ENCODE data around the gene TREML4. TPM values are rescaled to one million over a fixed set of nuclear protein-coding genes. Genes with fewer than 3 reads are reported as not detected.
"Not testable (repeated sequence)": the region's sequence is repeated elsewhere in the genome, so short reads cannot be mapped to it uniquely, and the experiment has no call there.

Gene TREML4, protein sequence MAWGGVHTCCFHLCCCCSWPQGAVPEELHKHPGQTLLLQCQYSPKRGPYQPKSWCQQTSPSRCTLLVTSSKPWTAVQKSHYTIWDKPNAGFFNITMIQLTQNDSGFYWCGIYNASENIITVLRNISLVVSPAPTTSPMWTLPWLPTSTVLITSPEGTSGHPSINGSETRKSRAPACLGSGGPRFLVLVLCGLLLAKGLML
- total RNA-seq (not detected), polyA plus RNA-seq (0.03 TPM)

DNA sequence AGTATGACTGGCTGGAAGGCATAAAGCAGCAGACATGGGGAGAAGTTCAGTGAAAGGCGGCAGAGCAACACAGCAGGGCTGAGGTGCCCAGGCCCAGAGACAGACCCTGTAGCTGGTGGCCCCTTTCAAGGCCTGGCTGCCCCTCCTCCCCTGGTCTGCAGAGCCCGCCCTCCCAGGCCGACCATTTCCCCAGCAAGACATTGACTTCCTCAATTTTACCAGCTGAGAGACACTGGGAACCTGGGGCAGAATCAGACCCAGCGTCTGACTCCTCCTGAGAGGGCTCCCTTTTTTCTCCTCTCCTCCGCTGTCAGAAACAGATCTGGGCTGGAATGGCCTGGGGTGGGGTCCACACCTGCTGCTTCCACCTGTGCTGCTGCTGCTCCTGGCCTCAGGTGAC is at the start of gene TREML4:
Gene TREML4 (plus strand): TSS at position 254 of the 400 bp plus-strand sequence. CDS start 79 bp downstream, at position 333.
- WGBS: 67% methylated on average over 5 of the region's 5 CpGs
- no peak for DNase-seq (ENCODE audit: extremely low spot score)
- no peaks in the 10 kb centered on the region for H3K4me1 ChIP-seq (ENCODE audit: insufficient read depth)
- H3K27ac ChIP-seq (ENCODE audit: low read depth): no peak within 1 kb of the TSS
- no peaks in the 10 kb centered on the region for H3K36me3 ChIP-seq (ENCODE audit: insufficient read depth)
- H3K4me3 ChIP-seq (ENCODE audit: low read depth, low read length): no peak within 1 kb of the TSS

DNA sequence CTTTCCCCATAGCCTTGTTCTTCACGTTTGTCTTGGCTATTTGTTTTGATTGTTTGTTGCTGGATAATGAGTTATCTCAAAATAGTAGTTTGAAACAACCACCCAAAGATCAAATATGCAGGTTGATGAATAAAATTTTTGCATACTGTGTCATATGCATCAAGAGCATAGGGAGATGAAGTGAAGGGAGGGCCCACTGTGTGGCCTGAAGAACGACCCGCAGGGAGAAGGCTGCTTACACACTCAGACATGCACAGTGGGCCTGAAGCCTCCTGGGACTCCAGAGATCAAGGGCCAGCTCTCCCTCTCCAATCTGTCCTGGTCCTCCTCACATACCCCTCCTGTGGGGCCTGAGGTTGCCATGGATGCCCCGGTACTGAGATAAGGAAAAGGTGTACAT is 49.0 kb upstream of the TREML4 start:
- no peak overlapping the region for H3K27ac ChIP-seq (ENCODE audit: low read depth)
- no peaks in the 10 kb centered on the region for H3K36me3 ChIP-seq (ENCODE audit: insufficient read depth)
- 60% methylated on average over 4 of the region's 4 CpGs for WGBS
- no peak overlapping the region for H3K4me3 ChIP-seq (ENCODE audit: low read depth, low read length)
- H3K4me1 ChIP-seq (ENCODE audit: insufficient read depth): no peaks in the 10 kb centered on the region
- DNase-seq (ENCODE audit: extremely low spot score): no peak

DNA sequence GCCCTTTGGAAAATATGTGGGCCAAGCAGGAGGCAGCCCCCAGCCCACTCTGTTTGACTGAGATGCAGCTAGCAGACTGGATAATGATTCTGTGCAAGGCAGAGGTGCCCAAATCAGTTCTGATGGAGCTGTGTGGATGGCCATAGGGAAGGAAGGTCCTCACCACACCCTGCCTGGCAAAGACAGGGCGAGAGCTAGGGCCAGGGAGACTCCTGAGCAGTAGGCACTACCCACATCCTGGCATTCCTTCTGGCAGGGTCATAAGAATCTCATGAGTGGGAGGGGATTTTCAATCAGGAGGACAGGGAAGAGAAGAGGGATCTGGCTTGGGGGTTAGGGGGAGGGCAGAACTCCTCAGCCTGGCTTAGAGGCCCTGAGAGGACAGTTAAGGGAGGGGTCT is 46.6 kb upstream of the TREML4 start:
- Histone ChIP-seq H3K4me1 (ENCODE audit: insufficient read depth) (no peaks in the 10 kb centered on the region), H3K27ac (ENCODE audit: low read depth) (no peak overlapping the region), H3K4me3 (ENCODE audit: low read depth, low read length) (no peak overlapping the region), H3K36me3 (ENCODE audit: insufficient read depth) (no peaks in the 10 kb centered on the region)
- no peak for DNase-seq (ENCODE audit: extremely low spot score)
- WGBS: 69% methylated on average over 1 of the region's 1 CpG

DNA sequence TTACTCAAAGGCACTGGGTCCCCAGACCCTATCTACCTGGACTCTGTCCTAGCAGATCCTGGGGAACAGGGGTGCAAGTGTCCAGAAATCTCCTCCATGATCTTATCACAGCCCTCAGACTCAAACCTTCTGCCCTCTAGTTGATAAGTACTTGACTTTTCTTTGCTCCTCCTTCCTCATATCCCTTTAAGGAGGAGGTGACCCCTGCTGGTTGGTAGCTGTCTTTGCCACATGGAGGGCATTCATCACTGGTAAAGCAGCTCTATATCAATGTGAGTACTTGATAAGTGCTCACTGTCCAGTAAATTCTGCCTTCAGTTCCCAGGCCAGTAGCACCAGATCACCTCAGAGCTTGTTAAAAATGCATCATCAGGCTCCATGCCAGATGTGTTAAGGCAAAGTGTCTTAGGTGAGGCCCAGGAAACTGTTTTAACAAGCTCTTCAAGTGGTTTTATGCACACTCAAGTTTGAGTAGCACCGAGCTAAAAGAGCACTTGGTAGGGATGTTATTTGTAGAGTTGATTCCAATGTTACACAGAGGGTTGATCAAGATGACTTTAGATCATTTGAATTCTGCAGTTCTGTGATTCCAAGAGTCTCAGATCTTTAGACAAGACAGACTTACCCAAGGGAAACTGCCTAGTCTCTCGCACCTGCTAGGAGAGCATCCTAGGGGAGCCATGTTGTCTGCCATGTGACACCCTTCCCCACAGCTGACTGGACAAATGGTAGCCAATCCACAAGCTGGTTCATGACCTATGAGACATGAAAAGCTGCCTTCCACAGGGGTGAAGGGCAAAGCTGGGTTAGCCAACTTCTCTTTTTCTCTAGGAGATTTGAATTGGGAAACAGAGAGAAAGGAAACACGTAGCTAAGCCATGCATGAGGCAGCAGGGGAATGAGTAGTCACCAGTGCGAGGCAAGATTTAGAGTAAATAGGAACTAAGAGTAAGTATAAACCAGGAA is 45.8 kb upstream of the TREML4 start:
- WGBS: 76% methylated on average over 4 of the region's 4 CpGs
- H3K36me3 ChIP-seq (ENCODE audit: insufficient read depth): no peaks in the 10 kb centered on the region
- DNase-seq (ENCODE audit: extremely low spot score): peak; percentile 11
- H3K4me3 ChIP-seq (ENCODE audit: low read depth, low read length): no peak overlapping the region
- no peaks in the 10 kb centered on the region for H3K4me1 ChIP-seq (ENCODE audit: insufficient read depth)
- H3K27ac ChIP-seq (ENCODE audit: low read depth): no peak overlapping the region

DNA sequence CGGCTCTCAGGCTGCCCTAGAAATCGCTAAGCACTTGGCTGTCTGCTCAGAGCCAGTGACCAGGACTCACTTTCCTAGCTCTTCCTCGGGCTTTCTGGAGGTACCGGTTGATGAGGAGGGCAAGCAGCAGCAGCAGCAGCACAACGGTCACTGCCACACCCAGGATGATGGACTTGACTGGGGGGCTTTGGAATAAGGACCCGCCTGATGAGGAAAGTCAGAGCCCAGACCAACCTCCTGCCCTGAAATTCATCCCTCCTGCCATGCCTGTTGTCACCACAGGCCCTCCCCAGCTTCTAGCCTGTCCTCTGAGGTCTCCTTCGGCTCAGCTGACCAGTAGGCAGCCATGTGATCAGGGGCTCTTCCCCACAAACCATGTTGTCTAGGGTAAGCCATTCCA is 43.4 kb upstream of the TREML4 start:
- Histone ChIP-seq H3K27ac (ENCODE audit: low read depth) (no peak overlapping the region), H3K4me1 (ENCODE audit: insufficient read depth) (no peaks in the 10 kb centered on the region), H3K36me3 (ENCODE audit: insufficient read depth) (no peaks in the 10 kb centered on the region), H3K4me3 (ENCODE audit: low read depth, low read length) (no peak overlapping the region)
- WGBS: 82% methylated on average over 7 of the region's 7 CpGs
- DNase-seq (ENCODE audit: extremely low spot score): no peak

DNA sequence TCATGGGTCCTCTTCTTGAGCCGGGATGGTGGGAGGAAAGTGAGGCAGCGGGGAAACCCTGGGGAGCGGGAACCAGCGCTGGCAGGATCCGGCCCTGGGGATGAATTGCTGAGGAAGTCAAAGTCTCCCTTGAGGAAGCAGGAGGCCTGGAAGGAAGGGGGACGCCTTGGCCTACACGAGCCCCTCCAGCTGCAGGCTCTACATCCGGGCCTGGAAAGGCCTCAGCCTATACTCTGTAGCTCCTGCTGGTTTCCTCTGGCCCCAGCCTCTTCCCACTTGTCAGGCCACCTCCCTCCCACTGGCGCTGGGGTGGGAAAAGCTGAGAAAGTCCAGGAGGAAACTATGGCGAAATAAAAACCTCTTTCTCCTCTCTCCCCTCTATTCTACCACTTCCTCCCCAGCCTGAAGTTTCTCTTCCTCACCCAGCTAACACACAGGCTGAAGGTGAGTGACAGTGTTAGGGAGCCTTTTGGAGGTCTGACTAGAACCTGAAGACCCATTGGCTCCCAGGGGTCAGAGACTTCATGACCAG is 42.1 kb upstream of the TREML4 start:
- DNase-seq (ENCODE audit: extremely low spot score): no peak
- WGBS: 58% methylated on average over 10 of the region's 10 CpGs
- Histone ChIP-seq H3K4me1 (ENCODE audit: insufficient read depth) (no peaks in the 10 kb centered on the region), H3K27ac (ENCODE audit: low read depth) (no peak overlapping the region), H3K36me3 (ENCODE audit: insufficient read depth) (no peaks in the 10 kb centered on the region), H3K4me3 (ENCODE audit: low read depth, low read length) (no peak overlapping the region)

DNA sequence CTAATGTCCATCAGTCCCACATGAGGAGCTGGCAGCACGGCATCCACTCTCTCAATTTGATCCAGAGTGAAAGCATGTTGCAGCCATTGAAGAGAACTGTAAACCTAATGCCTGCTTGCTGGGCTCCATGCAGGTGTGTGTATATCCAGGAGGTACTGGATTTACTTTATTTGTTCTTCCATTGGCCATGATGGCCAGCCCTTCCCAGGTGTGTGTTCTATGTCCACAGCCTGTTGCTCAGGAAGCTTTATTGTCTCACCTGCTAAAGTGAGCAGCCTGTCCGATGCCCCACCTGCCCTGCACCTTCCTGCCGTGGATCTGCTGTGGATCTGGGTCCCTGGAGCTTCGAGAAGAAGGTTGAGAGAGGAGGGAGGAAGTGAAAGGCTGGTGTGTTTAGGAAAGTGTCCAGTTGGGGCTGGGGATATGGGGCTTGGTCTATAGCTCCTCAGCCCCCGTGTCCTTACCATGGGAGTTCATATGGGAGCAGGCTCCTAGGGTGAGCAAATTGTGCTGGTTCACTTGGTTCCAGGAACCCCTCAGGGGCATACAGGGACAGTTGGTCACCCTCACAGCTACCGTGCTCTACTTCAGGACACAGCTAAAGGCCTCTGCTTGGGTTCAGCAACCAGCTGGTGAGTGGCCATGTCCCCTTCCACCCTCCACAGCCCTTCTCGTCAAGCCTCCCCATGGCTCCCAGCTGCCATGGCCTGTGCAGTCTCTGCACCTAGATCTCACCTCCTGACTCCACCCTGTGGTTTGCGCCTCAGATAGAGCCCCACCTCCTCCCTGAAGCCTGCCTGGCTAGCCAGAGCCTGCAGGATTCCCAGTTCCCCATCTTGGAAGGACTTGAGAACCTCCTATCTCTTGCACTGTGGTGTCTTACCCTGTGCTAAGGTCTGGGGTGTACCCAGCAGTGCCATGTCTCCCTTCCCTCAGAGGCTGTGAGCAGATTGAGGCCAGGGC is 39.9 kb upstream of the TREML4 start:
- no peak for DNase-seq (ENCODE audit: extremely low spot score)
- Histone ChIP-seq H3K27ac (ENCODE audit: low read depth) (no peak overlapping the region), H3K4me1 (ENCODE audit: insufficient read depth) (peaks cover 2% of the 10 kb centered on the region), H3K36me3 (ENCODE audit: insufficient read depth) (no peaks in the 10 kb centered on the region), H3K4me3 (ENCODE audit: low read depth, low read length) (no peak overlapping the region)
- WGBS: 88% methylated on average over 8 of the region's 8 CpGs

DNA sequence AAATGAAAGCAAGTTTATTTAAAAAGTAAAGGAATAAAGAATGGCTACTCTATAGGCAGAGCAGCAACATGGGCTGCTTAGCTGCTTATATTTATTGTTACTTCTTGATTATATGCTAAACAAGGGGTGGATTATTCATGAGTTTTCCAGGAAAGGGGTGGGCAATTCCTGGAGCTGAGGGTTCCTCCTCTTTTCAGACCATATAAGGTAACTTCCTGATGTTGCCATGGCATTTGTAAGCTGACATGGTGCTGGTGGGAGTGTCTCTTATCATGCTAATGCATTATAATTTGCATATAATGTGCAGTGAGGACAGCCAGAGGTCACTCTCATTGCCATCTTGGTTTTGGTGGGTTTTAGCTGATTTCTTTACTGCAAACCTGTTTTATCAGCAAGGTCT is 39.1 kb upstream of the TREML4 start:
- H3K4me3 ChIP-seq (ENCODE audit: low read depth, low read length); H3K36me3 ChIP-seq (ENCODE audit: insufficient read depth); DNase-seq (ENCODE audit: extremely low spot score); H3K27ac ChIP-seq (ENCODE audit: low read depth); H3K4me1 ChIP-seq (ENCODE audit: insufficient read depth): not testable (repeated sequence)

DNA sequence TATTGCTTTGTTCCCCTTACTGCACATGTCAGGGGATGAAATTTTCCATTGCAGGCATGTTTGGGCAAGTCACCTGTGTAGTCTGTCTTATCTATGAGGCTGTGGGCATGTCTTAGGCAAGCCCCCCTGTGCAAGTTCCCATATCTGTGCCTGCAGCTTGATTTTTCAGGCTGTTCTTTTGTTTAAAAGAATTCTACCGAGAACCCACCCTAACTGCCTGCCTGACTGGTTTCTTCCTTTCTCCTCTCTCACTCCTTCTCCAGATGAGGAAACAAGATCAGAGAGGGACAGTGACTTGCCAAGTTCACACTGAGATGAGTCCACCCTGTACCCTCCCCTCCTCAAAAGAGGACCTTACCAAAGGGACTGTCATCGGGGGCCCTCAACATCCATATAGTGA is 38.2 kb upstream of the TREML4 start:
- no peak overlapping the region for H3K27ac ChIP-seq (ENCODE audit: low read depth)

DNA sequence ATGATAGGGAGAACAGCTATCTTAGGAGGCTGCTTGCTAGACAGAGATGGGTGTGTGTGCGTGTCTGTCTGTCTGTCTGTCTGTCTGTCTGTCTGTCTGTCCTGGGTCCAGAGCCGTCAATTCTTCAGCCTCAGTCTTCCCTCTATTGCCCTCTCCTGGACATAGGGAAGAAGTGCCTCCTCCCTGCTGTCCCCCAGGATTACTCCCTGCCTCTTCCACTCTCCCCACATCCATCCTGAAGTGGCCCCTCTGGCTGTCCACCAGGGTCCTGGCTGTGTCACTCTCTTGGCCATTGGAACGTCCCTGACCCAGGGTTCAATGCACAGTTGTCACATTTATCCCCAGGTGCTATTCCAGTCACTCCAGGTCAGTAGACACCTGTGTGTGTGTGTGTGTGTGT is 37.4 kb upstream of the TREML4 start:
- DNase-seq (ENCODE audit: extremely low spot score): no peak
- WGBS: 81% methylated on average over 3 of the region's 3 CpGs
- H3K4me3 ChIP-seq (ENCODE audit: low read depth, low read length): no peak overlapping the region
- peaks cover 2% of the 10 kb centered on the region for H3K4me1 ChIP-seq (ENCODE audit: insufficient read depth)
- no peaks in the 10 kb centered on the region for H3K36me3 ChIP-seq (ENCODE audit: insufficient read depth)
- no peak overlapping the region for H3K27ac ChIP-seq (ENCODE audit: low read depth)

More for the DNA sequence above, 38.2 kb upstream of the TREML4 start:
- WGBS: 93% methylated on average over 2 of the region's 2 CpGs
- H3K4me3 ChIP-seq (ENCODE audit: low read depth, low read length): no peak overlapping the region
- H3K36me3 ChIP-seq (ENCODE audit: insufficient read depth): no peaks in the 10 kb centered on the region
- peaks cover 2% of the 10 kb centered on the region for H3K4me1 ChIP-seq (ENCODE audit: insufficient read depth)
- DNase-seq (ENCODE audit: extremely low spot score): no peak

DNA sequence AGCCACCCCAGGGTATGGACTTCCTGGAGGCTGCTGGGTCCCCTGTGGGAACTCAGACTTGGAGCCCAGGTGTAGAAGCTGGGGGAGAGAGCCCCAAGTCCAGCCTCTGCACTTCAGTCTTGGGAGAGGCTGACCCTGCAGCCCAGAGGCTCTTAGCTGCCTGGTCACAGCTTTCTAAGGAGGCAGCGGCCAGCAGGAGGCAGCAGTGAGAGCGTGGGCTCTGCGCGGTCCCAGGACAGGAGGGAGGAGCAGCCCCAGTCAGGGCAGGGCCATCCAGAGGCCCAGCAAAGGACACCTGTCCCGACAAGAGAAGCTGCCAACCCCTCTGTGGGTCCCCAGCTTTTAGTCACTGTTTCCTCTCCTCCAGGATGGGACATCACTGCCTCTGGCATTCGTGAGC is 36.6 kb upstream of the TREML4 start:
- H3K4me1 ChIP-seq (ENCODE audit: insufficient read depth): peaks cover 2% of the 10 kb centered on the region
- H3K27ac ChIP-seq (ENCODE audit: low read depth): no peak overlapping the region
- no peak overlapping the region for H3K4me3 ChIP-seq (ENCODE audit: low read depth, low read length)
- 18% methylated on average over 6 of the region's 6 CpGs for WGBS
- no peak for DNase-seq (ENCODE audit: extremely low spot score)
- no peaks in the 10 kb centered on the region for H3K36me3 ChIP-seq (ENCODE audit: insufficient read depth)

DNA sequence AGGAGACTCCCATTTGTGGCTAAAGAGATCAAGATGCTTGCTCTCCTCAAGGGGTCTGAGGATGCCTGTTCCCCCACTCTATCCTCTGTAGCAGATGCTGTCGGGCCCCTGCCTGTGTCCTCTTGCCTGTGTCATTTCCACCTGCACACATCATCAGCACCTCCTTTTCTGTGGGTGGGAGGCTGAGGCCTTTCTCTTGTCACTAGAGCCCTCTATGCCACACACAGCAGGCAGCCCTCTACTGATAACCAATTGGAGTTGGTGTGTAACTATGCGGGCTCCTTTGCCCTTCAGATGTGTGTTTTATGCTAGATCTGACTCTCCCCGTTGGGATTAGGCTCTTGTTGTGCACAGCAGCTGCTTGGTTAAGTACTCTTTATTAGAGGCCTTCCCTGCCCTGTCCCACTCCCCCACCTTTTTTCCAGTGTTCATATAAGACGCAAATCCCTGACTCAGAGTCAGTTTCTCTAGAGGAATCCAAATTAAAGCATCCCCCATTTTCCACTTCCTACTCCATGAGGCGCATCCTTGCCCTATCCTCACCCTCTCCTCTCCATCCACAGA is 34.9 kb upstream of the TREML4 start:
- H3K4me3 ChIP-seq (ENCODE audit: low read depth, low read length): no peak overlapping the region
- H3K27ac ChIP-seq (ENCODE audit: low read depth): no peak overlapping the region
- WGBS: 72% methylated on average over 5 of the region's 5 CpGs
- H3K36me3 ChIP-seq (ENCODE audit: insufficient read depth): no peaks in the 10 kb centered on the region
- no peak for DNase-seq (ENCODE audit: extremely low spot score)
- H3K4me1 ChIP-seq (ENCODE audit: insufficient read depth): peaks cover 2% of the 10 kb centered on the region

DNA sequence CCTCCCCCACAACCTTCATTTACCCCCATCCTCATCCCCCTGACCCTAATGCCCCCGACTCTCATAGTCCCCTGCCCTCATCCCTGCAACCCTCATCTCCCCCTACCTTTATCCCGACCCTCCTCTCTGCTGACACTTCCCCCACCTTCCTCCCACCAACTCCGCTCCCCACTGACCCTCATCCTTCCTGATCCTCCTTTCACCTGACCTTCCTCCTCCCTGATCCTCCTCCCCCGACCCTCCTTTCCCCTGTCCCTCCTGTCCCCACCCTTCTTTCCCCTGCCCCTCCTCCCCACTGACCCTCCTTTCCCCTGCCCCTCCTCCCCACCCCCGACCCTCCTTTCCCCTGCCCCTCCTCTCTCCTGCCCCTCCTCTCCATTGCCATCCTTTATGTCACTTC is 34.3 kb upstream of the TREML4 start:
- H3K4me3 ChIP-seq (ENCODE audit: low read depth, low read length): no peak overlapping the region
- 52% methylated on average over 5 of the region's 5 CpGs for WGBS
- no peaks in the 10 kb centered on the region for H3K36me3 ChIP-seq (ENCODE audit: insufficient read depth)
- H3K4me1 ChIP-seq (ENCODE audit: insufficient read depth): peaks cover 2% of the 10 kb centered on the region
- no peak overlapping the region for H3K27ac ChIP-seq (ENCODE audit: low read depth)
- DNase-seq (ENCODE audit: extremely low spot score): no peak

Data from urinary bladder (tissue), 4 donors.